Suprapubic skin (tissue), 4 donors: ENCODE results near the gene XXYLT1. TPM values are rescaled to one million over a fixed set of nuclear protein-coding genes. Genes with fewer than 3 reads are reported as not detected.

Experiments used
- DNase-seq, 2 donors: peaks; one replicate each; pipeline ENCODE4 v3.0.0-alpha.2; 2019; ENCODE audit warnings: low spot score in 2 of 2
- H3K27ac ChIP-seq: fragments of 200-600 bp; sonication (generic); one replicate; pipeline ENCODE4 v1.5.1; 2019
- H3K27me3 ChIP-seq: fragments of 200-600 bp; sonication (generic); one replicate; pipeline ENCODE4 v1.5.1; 2019
- H3K36me3 ChIP-seq: fragments of 200-600 bp; sonication (generic); one replicate; pipeline ENCODE4 v1.5.1; 2019
- H3K4me1 ChIP-seq: fragments of 200-600 bp; sonication (generic); one replicate; pipeline ENCODE4 v1.5.1; 2019
- H3K4me3 ChIP-seq: fragments of 200-600 bp; sonication (generic); one replicate; pipeline ENCODE4 v1.5.1; 2019; ENCODE audit warnings: mild to moderate bottlenecking
- H3K9me3 ChIP-seq: fragments of 200-600 bp; sonication (generic); one replicate; pipeline ENCODE4 v1.5.1; 2019
- CTCF ChIP-seq, 2 donors: fragments of 200-600 bp in 1 of 2; fragments of 450-650 bp in 1 of 2; sonication (generic) in 1 of 2; IDR thresholded peaks; one replicate each; pipeline ENCODE4 v1.5.1; 2016 to 2019; ENCODE audit warnings: antibody characterized with exemption in 2 of 2, mild to moderate bottlenecking in 1 of 2, moderate library complexity in 1 of 2
- EP300 ChIP-seq: sonication (generic); formaldehyde crosslinking; IDR thresholded peaks from one replicate; pipeline ENCODE4 v1.6.1; 2017; ENCODE audit warnings: antibody characterized with exemption
- POLR2A ChIP-seq, 2 donors: fragments of 450-650 bp; IDR thresholded peaks; one replicate each; pipeline ENCODE4 v1.6.1; 2017; ENCODE audit warnings: antibody characterized with exemption in 2 of 2, mild to moderate bottlenecking in 2 of 2, moderate library complexity in 2 of 2
- POLR2AphosphoS5 ChIP-seq, 3 donors: sonication (generic); formaldehyde crosslinking; IDR thresholded peaks; one replicate each; pipeline ENCODE4 v1.6.1; 2017; ENCODE audit warnings: antibody characterized with exemption in 3 of 3
- WGBS: methylation state at CpG from one replicate; pipeline ENCODE4 v1.1.5; 2018; 5-methylcytosine and 5-hydroxymethylcytosine counted together
- total RNA-seq, 4 donors: library from RNA; depleted of rRNA; stranded (reverse); fragments of >200 nt; gene quantifications; one replicate each; pipeline ENCODE4 v1.1.0, GENCODE V29; 2016

The XXYLT1 gene
- total RNA-seq, 4 donors from 2014 or later, result 8.0 to 19.4 (median 13.2) TPM

GRCh38 chr3:195060531-195061291 is 210.2 kb downstream of the XXYLT1 start:
- WGBS, result 88% methylated on average over 16 of the region's 18 CpGs
- no peak overlapping the region for H3K27ac ChIP-seq

GRCh38 chr3:195060217-195060481 is 210.8 kb downstream of the XXYLT1 start:
- H3K4me3 ChIP-seq, result no peak overlapping the region
- WGBS, result no CpG with 5 or more reads among the region's 3 CpGs
- TF ChIP-seq POLR2A (IDR thresholded peaks at IDR 0.05), result no peak
- no peak for TF ChIP-seq CTCF (IDR thresholded peaks at IDR 0.05)
- TF ChIP-seq POLR2AphosphoS5 (IDR thresholded peaks at IDR 0.05), result no peak
- no peak for TF ChIP-seq EP300
- H3K36me3 ChIP-seq, result no peaks in the 10 kb centered on the region
- no peak overlapping the region for H3K27ac ChIP-seq
- no peaks in the 10 kb centered on the region for H3K9me3 ChIP-seq
- no peaks in the 10 kb centered on the region for H3K27me3 ChIP-seq
- DNase-seq, result no peak
- no peaks in the 10 kb centered on the region for H3K4me1 ChIP-seq

More at GRCh38 chr3:195060531-195061291, 210.2 kb downstream of the XXYLT1 start:
- H3K9me3 ChIP-seq, result no peaks in the 10 kb centered on the region
- H3K27me3 ChIP-seq, result no peaks in the 10 kb centered on the region
- H3K4me3 ChIP-seq, result no peak overlapping the region
- no peak for TF ChIP-seq POLR2AphosphoS5 (IDR thresholded peaks at IDR 0.05)
- no peak for TF ChIP-seq EP300
- no peak for TF ChIP-seq POLR2A (IDR thresholded peaks at IDR 0.05)
- TF ChIP-seq CTCF (IDR thresholded peaks at IDR 0.05), result no peak
- no peak for DNase-seq
- H3K36me3 ChIP-seq, result no peaks in the 10 kb centered on the region
- no peaks in the 10 kb centered on the region for H3K4me1 ChIP-seq

DNA sequence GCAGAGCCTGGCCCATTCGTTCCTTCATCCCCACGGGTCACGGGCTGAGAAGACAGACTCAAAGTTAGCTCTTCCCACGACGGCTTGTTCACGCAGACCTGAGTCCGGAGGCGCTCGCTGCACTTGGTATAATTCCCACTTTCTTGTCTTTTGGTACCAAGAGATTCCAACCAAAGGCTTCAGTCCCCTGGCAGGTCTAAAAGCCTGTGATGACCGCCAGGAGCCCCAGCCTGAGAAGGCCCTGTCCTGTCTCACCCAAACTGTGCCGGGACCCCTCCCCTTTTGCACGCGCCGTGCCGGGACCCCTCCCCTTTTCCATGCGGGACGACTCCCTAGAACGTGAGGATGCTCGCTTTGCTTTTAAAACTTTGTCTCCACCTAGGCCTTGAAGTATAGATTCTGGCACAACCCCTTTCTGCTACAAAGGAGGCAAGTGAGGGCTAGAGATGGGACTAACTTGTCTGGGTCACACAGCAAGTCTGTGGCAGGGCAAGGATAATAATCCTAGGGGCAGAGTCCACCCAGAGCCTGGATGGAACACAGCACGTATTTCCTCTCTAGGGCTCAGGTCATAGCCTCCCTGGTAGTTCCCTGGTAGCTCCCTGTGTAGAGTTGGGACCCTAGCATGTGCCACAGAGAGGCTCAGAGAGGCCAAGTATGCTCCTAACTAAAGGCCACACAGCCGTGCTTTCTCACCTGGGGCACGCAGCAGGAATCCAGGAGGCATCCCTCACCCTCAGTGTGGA is 211.3 kb downstream of the XXYLT1 start:
- 84% methylated on average over 17 of the region's 22 CpGs for WGBS
- no peak for DNase-seq
- Histone ChIP-seq H3K27me3 (no peaks in the 10 kb centered on the region), H3K36me3 (no peaks in the 10 kb centered on the region), H3K27ac (no peak overlapping the region), H3K4me3 (no peak overlapping the region), H3K4me1 (no peaks in the 10 kb centered on the region), H3K9me3 (no peaks in the 10 kb centered on the region)
- TF ChIP-seq CTCF (IDR thresholded peaks at IDR 0.05) (no peak), POLR2A (IDR thresholded peaks at IDR 0.05) (no peak), POLR2AphosphoS5 (IDR thresholded peaks at IDR 0.05) (no peak), EP300 (no peak)

DNA sequence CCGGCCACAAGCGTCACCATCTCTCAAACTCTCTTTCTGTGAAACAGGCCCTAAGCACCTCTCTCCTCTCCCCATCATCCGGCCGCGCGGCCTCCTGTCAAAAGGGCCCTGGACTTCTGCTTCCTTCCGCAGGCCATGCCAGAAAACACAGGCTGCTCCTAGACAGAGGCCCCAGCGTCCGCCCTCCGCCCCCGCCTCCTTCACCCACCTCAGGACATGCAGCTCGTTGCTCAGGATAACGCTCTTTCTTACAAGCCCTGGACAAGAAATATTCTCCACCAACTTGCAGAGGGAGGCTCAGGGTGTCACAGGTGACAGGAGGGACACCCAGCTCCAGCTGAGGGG is 212.0 kb downstream of the XXYLT1 start:
- 72% methylated on average over 13 of the region's 13 CpGs for WGBS
- Histone ChIP-seq H3K4me1 (no peaks in the 10 kb centered on the region), H3K27me3 (no peaks in the 10 kb centered on the region), H3K4me3 (no peak overlapping the region), H3K9me3 (no peaks in the 10 kb centered on the region), H3K36me3 (no peaks in the 10 kb centered on the region), H3K27ac (no peak overlapping the region)
- no peak for DNase-seq
- no peak for TF ChIP-seq EP300
- no peak for TF ChIP-seq POLR2AphosphoS5 (IDR thresholded peaks at IDR 0.05)
- TF ChIP-seq POLR2A (IDR thresholded peaks at IDR 0.05), result no peak
- TF ChIP-seq CTCF (IDR thresholded peaks at IDR 0.05), result no peak

GRCh38 chr3:195058336-195059005 is 212.5 kb downstream of the XXYLT1 start:
- Histone ChIP-seq H3K27me3 (no peaks in the 10 kb centered on the region), H3K36me3 (no peaks in the 10 kb centered on the region), H3K9me3 (no peaks in the 10 kb centered on the region), H3K4me3 (no peak overlapping the region), H3K4me1 (no peaks in the 10 kb centered on the region), H3K27ac (no peak overlapping the region)
- no peak for DNase-seq
- WGBS, result 75% methylated on average over 15 of the region's 15 CpGs
- TF ChIP-seq POLR2A (IDR thresholded peaks at IDR 0.05) (no peak), EP300 (no peak), POLR2AphosphoS5 (IDR thresholded peaks at IDR 0.05) (no peak), CTCF (IDR thresholded peaks at IDR 0.05) (no peak)
